ENCODE data around the gene SRGAP1. TPM values are rescaled to one million over a fixed set of nuclear protein-coding genes. Genes with fewer than 3 reads are reported as not detected.

SRGAP1 gene
- total RNA-seq, 1 donor from 2014 or later = 3.0 TPM

DNA sequence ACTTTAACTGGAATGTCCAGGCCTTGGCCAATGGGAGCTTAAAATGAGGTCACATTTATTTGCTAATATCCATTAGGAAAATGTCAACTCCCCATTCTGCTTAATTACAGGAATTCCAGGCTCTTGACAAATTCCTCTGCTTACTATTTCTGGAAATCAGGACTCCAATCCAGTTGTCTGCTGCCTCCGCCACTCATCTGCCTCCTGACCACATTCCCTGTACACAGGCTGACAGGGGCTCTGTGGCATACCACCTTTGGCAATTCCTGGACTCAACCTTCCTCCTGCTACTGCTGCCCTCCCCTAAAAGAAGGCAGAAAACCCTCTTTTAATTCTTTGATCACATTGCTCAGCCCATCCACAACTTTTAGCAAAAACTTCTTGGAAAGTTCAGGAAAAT lies 339.7 kb downstream of the SRGAP1 start:
- Mint-ChIP-seq H3K27me3 (ENCODE audit: insufficient read depth, low read depth) (peaks cover 3% of the 10 kb centered on the region), H3K4me3 (no peak overlapping the region), H3K9me3 (no peaks in the 10 kb centered on the region)

DNA sequence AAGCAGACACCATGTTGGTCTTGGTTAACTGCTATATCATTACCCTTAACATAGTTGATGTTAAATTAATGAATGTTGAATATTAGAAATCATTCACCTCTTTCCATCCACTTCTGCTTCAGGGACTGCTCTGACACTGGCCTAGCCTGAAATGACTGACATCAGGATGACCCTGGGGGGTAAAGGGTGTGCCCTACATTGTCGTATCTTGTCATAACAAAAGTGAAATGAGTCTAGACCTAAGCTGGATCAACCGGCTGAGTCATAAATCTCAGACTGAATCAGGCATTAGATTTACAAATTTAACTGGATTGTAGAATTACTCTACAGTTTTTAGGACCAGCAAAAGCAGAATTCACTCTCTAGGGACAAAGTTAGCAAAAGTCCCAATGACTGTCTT lies 342.3 kb downstream of the SRGAP1 start:
- peaks cover 3% of the 10 kb centered on the region for H3K27me3 Mint-ChIP-seq (ENCODE audit: insufficient read depth, low read depth)

More for the DNA sequence above, 339.7 kb downstream of the SRGAP1 start:
- Histone ChIP-seq H3K27me3 (no peaks in the 10 kb centered on the region), H3K79me2 (ENCODE audit: low read depth) (no peaks in the 10 kb centered on the region), H3K36me3 (no peaks in the 10 kb centered on the region), H3K9me3 (ENCODE audit: low read depth) (no peaks in the 10 kb centered on the region), H3K4me2 (no peak overlapping the region), H3K4me3 (no peak overlapping the region), H3F3A (ENCODE audit: low read depth) (no peaks in the 10 kb centered on the region), H4K20me1 (ENCODE audit: low read depth) (no peaks in the 10 kb centered on the region), H3K9ac (no peak overlapping the region), H2AFZ (replicated peaks) (no peak overlapping the region), H3K27ac (no peak overlapping the region), H3K4me1 (no peaks in the 10 kb centered on the region)
- peaks cover 9% of the 10 kb centered on the region for H3K4me1 Mint-ChIP-seq
- no peak for TF ChIP-seq EZH2phosphoT487 (IDR thresholded peaks at IDR 0.05)
- H3K27ac Mint-ChIP-seq = no peak overlapping the region
- no peak for DNase-seq (ENCODE audit: low spot score)
- H3K36me3 Mint-ChIP-seq = no peaks in the 10 kb centered on the region

DNA sequence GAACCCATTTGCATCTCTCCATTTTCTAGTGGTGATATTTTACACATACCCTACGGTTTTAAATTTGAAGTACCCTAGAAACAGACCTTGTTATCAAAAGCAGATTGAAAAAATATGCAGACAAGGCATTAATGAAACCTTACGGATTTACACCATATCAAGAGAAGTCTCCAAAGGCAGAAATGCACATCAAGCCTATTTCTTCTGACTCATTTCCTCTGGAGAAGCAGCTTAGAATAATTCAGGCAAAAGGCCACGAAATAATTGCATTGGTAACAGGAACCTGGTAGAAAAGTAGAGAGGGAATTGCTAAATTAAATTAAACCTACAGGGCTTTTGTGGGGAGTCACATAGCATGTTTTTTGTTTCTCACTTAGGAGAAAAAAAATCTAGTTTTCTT lies 342.9 kb downstream of the SRGAP1 start:
- DNase-seq (ENCODE audit: low spot score) = no peak
- Histone ChIP-seq H4K20me1 (ENCODE audit: low read depth) (no peaks in the 10 kb centered on the region), H3K79me2 (ENCODE audit: low read depth) (no peaks in the 10 kb centered on the region), H3K36me3 (no peaks in the 10 kb centered on the region), H3K4me3 (no peak overlapping the region), H3F3A (ENCODE audit: low read depth) (no peaks in the 10 kb centered on the region), H3K4me1 (no peaks in the 10 kb centered on the region), H3K9me3 (ENCODE audit: low read depth) (no peaks in the 10 kb centered on the region), H3K4me2 (no peak overlapping the region), H3K27me3 (no peaks in the 10 kb centered on the region), H3K27ac (no peak overlapping the region), H2AFZ (replicated peaks) (no peak overlapping the region), H3K9ac (no peak overlapping the region)
- H3K27ac Mint-ChIP-seq = no peak overlapping the region
- H3K27me3 Mint-ChIP-seq (ENCODE audit: insufficient read depth, low read depth) = peaks cover 3% of the 10 kb centered on the region
- no peaks in the 10 kb centered on the region for H3K9me3 Mint-ChIP-seq
- H3K36me3 Mint-ChIP-seq = no peaks in the 10 kb centered on the region
- no peak for TF ChIP-seq EZH2 (IDR thresholded peaks at IDR 0.05)
- TF ChIP-seq EZH2phosphoT487 (IDR thresholded peaks at IDR 0.05) = no peak
- TF ChIP-seq, protein P1, sequence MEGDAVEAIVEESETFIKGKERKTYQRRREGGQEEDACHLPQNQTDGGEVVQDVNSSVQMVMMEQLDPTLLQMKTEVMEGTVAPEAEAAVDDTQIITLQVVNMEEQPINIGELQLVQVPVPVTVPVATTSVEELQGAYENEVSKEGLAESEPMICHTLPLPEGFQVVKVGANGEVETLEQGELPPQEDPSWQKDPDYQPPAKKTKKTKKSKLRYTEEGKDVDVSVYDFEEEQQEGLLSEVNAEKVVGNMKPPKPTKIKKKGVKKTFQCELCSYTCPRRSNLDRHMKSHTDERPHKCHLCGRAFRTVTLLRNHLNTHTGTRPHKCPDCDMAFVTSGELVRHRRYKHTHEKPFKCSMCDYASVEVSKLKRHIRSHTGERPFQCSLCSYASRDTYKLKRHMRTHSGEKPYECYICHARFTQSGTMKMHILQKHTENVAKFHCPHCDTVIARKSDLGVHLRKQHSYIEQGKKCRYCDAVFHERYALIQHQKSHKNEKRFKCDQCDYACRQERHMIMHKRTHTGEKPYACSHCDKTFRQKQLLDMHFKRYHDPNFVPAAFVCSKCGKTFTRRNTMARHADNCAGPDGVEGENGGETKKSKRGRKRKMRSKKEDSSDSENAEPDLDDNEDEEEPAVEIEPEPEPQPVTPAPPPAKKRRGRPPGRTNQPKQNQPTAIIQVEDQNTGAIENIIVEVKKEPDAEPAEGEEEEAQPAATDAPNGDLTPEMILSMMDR (IDR thresholded peaks at IDR 0.05) = no peak
- H3K4me1 Mint-ChIP-seq = peaks cover 2% of the 10 kb centered on the region
- H3K4me3 Mint-ChIP-seq = no peak overlapping the region

More for the DNA sequence above, 342.3 kb downstream of the SRGAP1 start:
- Histone ChIP-seq H3K9me3 (ENCODE audit: low read depth) (no peaks in the 10 kb centered on the region), H2AFZ (replicated peaks) (no peak overlapping the region), H3K9ac (no peak overlapping the region), H3K4me3 (no peak overlapping the region), H3K27ac (no peak overlapping the region), H3K4me1 (no peaks in the 10 kb centered on the region), H4K20me1 (ENCODE audit: low read depth) (no peaks in the 10 kb centered on the region), H3F3A (ENCODE audit: low read depth) (no peaks in the 10 kb centered on the region), H3K79me2 (ENCODE audit: low read depth) (no peaks in the 10 kb centered on the region), H3K4me2 (no peak overlapping the region), H3K27me3 (no peaks in the 10 kb centered on the region), H3K36me3 (no peaks in the 10 kb centered on the region)
- TF ChIP-seq, protein P1 (IDR thresholded peaks at IDR 0.05) = no peak
- no peak for TF ChIP-seq EZH2phosphoT487 (IDR thresholded peaks at IDR 0.05)
- no peak for TF ChIP-seq EZH2 (IDR thresholded peaks at IDR 0.05)
- Mint-ChIP-seq H3K4me1 (peaks cover 4% of the 10 kb centered on the region), H3K9me3 (no peaks in the 10 kb centered on the region), H3K4me3 (no peak overlapping the region), H3K27ac (no peak overlapping the region), H3K36me3 (no peaks in the 10 kb centered on the region)
- no peak for DNase-seq (ENCODE audit: low spot score)

DNA sequence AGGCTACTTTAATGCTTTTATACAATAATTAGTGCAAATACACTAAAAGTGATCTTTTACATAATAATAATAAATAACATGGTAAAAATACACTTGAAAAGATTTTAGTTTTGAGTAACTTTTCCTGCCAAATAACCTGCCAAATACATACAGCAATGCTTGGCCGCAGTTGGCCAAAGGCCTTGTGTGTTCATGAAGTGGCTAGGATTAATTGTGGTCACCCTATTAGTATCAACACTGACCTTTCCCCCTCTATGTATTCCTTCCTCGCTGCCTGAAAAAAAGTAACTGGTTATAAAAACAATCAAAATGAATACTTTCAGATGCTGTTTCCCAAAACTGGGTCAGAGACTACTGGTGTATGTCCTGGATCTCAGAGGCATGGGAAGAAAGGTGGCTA lies 343.3 kb downstream of the SRGAP1 start:
- H4K20me1 ChIP-seq (ENCODE audit: low read depth) = no peaks in the 10 kb centered on the region
- H3K79me2 ChIP-seq (ENCODE audit: low read depth) = no peaks in the 10 kb centered on the region
- H3K4me1 ChIP-seq = no peaks in the 10 kb centered on the region
- H3K4me3 ChIP-seq = no peak overlapping the region
- no peaks in the 10 kb centered on the region for H3F3A ChIP-seq (ENCODE audit: low read depth)
- Mint-ChIP-seq H3K36me3 (no peaks in the 10 kb centered on the region), H3K9me3 (no peaks in the 10 kb centered on the region), H3K4me1 (peaks cover 2% of the 10 kb centered on the region), H3K27ac (no peak overlapping the region), H3K27me3 (ENCODE audit: insufficient read depth, low read depth) (peaks cover 3% of the 10 kb centered on the region), H3K4me3 (no peak overlapping the region)
- no peak overlapping the region for H3K9ac ChIP-seq
- no peaks in the 10 kb centered on the region for H3K36me3 ChIP-seq
- no peak for TF ChIP-seq EZH2phosphoT487 (IDR thresholded peaks at IDR 0.05)
- TF ChIP-seq, protein P1 (IDR thresholded peaks at IDR 0.05) = no peak
- TF ChIP-seq EZH2 (IDR thresholded peaks at IDR 0.05) = no peak
- H3K4me2 ChIP-seq = no peak overlapping the region
- no peak for DNase-seq (ENCODE audit: low spot score)
- no peaks in the 10 kb centered on the region for H3K9me3 ChIP-seq (ENCODE audit: low read depth)
- H3K27me3 ChIP-seq = no peaks in the 10 kb centered on the region
- H3K27ac ChIP-seq = no peak overlapping the region
- no peak overlapping the region for H2AFZ ChIP-seq (replicated peaks)
